ENCODE results near the gene INPP5K.

INPP5K gene

GRCh38 chr17:1484676-1485422 is 31.6 kb downstream of the INPP5K start:
- DNase-seq = peak; percentile 46

- DNase-seq = no peak
Observed at GRCh38 chr17:1484060-1484535, 32.3 kb downstream of the INPP5K start.

- no peak for DNase-seq
Observed at GRCh38 chr17:1482680-1483079, 33.7 kb downstream of the INPP5K start.

GRCh38 chr17:1481736-1482135 is 34.7 kb downstream of the INPP5K start:
- DNase-seq = no peak

GRCh38 chr17:1480747-1481465 is 35.5 kb downstream of the INPP5K start:
- no peak for DNase-seq

GRCh38 chr17:1478418-1478817 is 38.0 kb downstream of the INPP5K start:
- DNase-seq = no peak

- no peak for DNase-seq
Observed at GRCh38 chr17:1475321-1475854, 41.0 kb downstream of the INPP5K start.

GRCh38 chr17:1474402-1475189 is 41.8 kb downstream of the INPP5K start:
- no peak for DNase-seq

GRCh38 chr17:1473841-1474240 is 42.6 kb downstream of the INPP5K start:
- DNase-seq = no peak

GRCh38 chr17:1473170-1473569 is 43.2 kb downstream of the INPP5K start:
- DNase-seq = no peak

- DNase-seq = no peak
Observed at GRCh38 chr17:1471911-1472821, 44.2 kb downstream of the INPP5K start.

GRCh38 chr17:1471490-1471889 is 44.9 kb downstream of the INPP5K start:
- no peak for DNase-seq

- DNase-seq = no peak
Observed at GRCh38 chr17:1470755-1471462, 45.5 kb downstream of the INPP5K start.

- DNase-seq = no peak
Observed at GRCh38 chr17:1470071-1470754, 46.2 kb downstream of the INPP5K start.

GRCh38 chr17:1469231-1469852 is 47.1 kb downstream of the INPP5K start:
- no peak for DNase-seq

- no peak for DNase-seq
Observed at GRCh38 chr17:1467898-1468492, 48.4 kb downstream of the INPP5K start.

GRCh38 chr17:1467258-1467657 is 49.2 kb downstream of the INPP5K start:
- DNase-seq = no peak

GRCh38 chr17:1464186-1464585 is 52.2 kb downstream of the INPP5K start:
- DNase-seq = no peak

- no peak for DNase-seq
Observed at GRCh38 chr17:1462164-1463112, 54.0 kb downstream of the INPP5K start.

Data from effector CD8-positive, alpha-beta T cell (primary cell).